Stomach (tissue), 9 donors: ENCODE results near the gene FOXL1. TPM values are rescaled to one million over a fixed set of nuclear protein-coding genes. Genes with fewer than 3 reads are reported as not detected.
A peak's percentile ranks its signal among the peaks of the same experiment; 100 is the strongest.

Experiments
- DNase-seq, 2 donors: peaks; one replicate each; pipeline versions ENCODE4 v3.0.0 to v3.0.0-alpha.2; 2013 to 2019
- H3K27ac ChIP-seq, 5 donors: fragments of 200-600 bp in 4 of 5; sonication (generic) in 4 of 5; one replicate each; pipeline ENCODE4 v1.5.1; 2013 to 2019; ENCODE audit warnings: mild to moderate bottlenecking in 1 of 5, moderate library complexity in 1 of 5
- H3K27me3 ChIP-seq, 3 donors: fragments of 200-600 bp; sonication (generic); one replicate each; pipeline ENCODE4 v1.5.1; 2017 to 2019; ENCODE audit warnings: mixed run types in 1 of 3
- H3K36me3 ChIP-seq, 4 donors: fragments of 200-600 bp; sonication (generic); 1 replicate in 3 of 4; 2 replicates in 1 of 4; pipeline ENCODE4 v1.5.1; 2016 to 2019
- H3K4me1 ChIP-seq, 4 donors: fragments of 200-600 bp; sonication (generic); one replicate each; pipeline ENCODE4 v1.5.1; 2016 to 2019
- H3K4me3 ChIP-seq, 4 donors: fragments of 200-600 bp; sonication (generic) in 3 of 4; one replicate each; pipeline ENCODE4 v1.5.1; 2016 to 2019; ENCODE audit warnings: mild to moderate bottlenecking in 1 of 4
- H3K9me3 ChIP-seq, 4 donors: fragments of 200-600 bp; sonication (generic); one replicate each; pipeline ENCODE4 v1.5.1; 2016 to 2019
- CTCF ChIP-seq, 7 experiments: fragments of 450-650 bp in 4 of 7; fragments of 200-600 bp in 3 of 7; sonication (generic) in 3 of 7; IDR thresholded peaks; one replicate each; pipeline ENCODE4 v1.5.1; 2016 to 2019; ENCODE audit warnings: antibody characterized with exemption in 7 of 7, control low read depth in 2 of 7, mild to moderate bottlenecking in 1 of 7
- EP300 ChIP-seq: sonication (generic); formaldehyde crosslinking; IDR thresholded peaks from one replicate; pipeline ENCODE4 v1.6.1; 2017; ENCODE audit warnings: antibody characterized with exemption
- POLR2A ChIP-seq, 4 donors: fragments of 450-650 bp; IDR thresholded peaks; one replicate each; pipeline ENCODE4 v1.6.1; 2016; ENCODE audit warnings: antibody characterized with exemption in 4 of 4, control low read depth in 2 of 4, mild to moderate bottlenecking in 1 of 4, moderate library complexity in 1 of 4
- POLR2AphosphoS5 ChIP-seq, 3 donors: sonication (generic); formaldehyde crosslinking; IDR thresholded peaks; one replicate each; pipeline ENCODE4 v1.6.1; 2016; ENCODE audit warnings: antibody characterized with exemption in 3 of 3
- WGBS, 5 donors: extraction: QIAGEN DNeasy Blood & Tissue Kit in 3 of 5; methylation state at CpG; one replicate each; pipeline versions ENCODE4 v1.1.5 to v1.1.7; 2013 to 2018; 5-methylcytosine and 5-hydroxymethylcytosine counted together
- intact Hi-C: fragments of 100-400 bp; cut with DNase I; formaldehyde crosslinking; loops from one replicate; pipeline ENCODE4 v1.15.1; 2023; ENCODE audit warnings: low total_unique reads
- polyA plus RNA-seq, 3 donors: library from polyadenylated mRNA; stranded (reverse); fragments of 200-250 nt; gene quantifications; one replicate each; pipeline ENCODE4 v1.2.3, GENCODE V29; 2013
- total RNA-seq, 5 donors: library from RNA; depleted of rRNA; stranded (reverse); fragments of >200 nt; gene quantifications; one replicate each; pipeline versions ENCODE4 v1.1.0 to v1.2.3, GENCODE V29; 2014 to 2016
- donor health status: healthy with polysubstance abuse.
- donor health status: Bipolar disorder and iron deficiency.
- donor health status: healthy.

FOXL1 gene
- total and polyA plus RNA-seq, 8 donors = 0.60 to 12.7 (median 5.2) TPM; not detected in 2

GRCh38 chr16:86554917-86555703 lies 23.2 kb upstream of the FOXL1 start, which contains the start of gene MTHFSD:
Gene MTHFSD, minus strand, starts transcription at chr16:86555235. Its CDS starts 51 bp downstream, at chr16:86555184.
- peak within 1 kb of the TSS; percentile 83 to 94 (median 90) for H3K27ac ChIP-seq
- TF ChIP-seq POLR2A (IDR thresholded peaks at IDR 0.05) (no peak), POLR2AphosphoS5 (IDR thresholded peaks at IDR 0.05) (peak; percentile 77 to 98 (median 95)), EP300 (no peak), CTCF (IDR thresholded peaks at IDR 0.05) (no peak)

GRCh38 chr16:86555704-86556075 lies 22.7 kb upstream of the FOXL1 start:
- Histone ChIP-seq H3K27me3 (peaks cover 0 to 38% (median 5%) of the 10 kb centered on the region in 3 donors), H3K36me3 (peaks cover 0 to 21% (median 18%) of the 10 kb centered on the region in 4 donors), H3K9me3 (no peaks in the 10 kb centered on the region), H3K4me1 (peaks cover 8 to 38% (median 27%) of the 10 kb centered on the region in 4 donors), H3K4me3 (peak overlapping the region; percentile 60 to 84 (median 75)), H3K27ac (peak overlapping the region in 4 of 5 donors; percentile 83 to 94 (median 91))
- WGBS, 5 donors = 26 to 37% (median 33%) methylated on average over 16 to 17 of the region's 17 CpGs
- no peak for DNase-seq
- TF ChIP-seq POLR2AphosphoS5 (IDR thresholded peaks at IDR 0.05) (no peak), POLR2A (IDR thresholded peaks at IDR 0.05) (no peak), EP300 (no peak)
- intact Hi-C loops = no loop called here

More at GRCh38 chr16:86554917-86555703, 23.2 kb upstream of the FOXL1 start, which contains the start of gene MTHFSD:
- 2 to 7% (median 4%) methylated on average over 49 to 70 of the region's 70 CpGs for WGBS, 5 donors
- peaks cover 8 to 38% (median 27%) of the 10 kb centered on the region in 4 donors for H3K4me1 ChIP-seq
- no peaks in the 10 kb centered on the region for H3K9me3 ChIP-seq
- peaks cover 0 to 27% (median 24%) of the 10 kb centered on the region in 4 donors for H3K36me3 ChIP-seq
- intact Hi-C loops = no loop called here
- DNase-seq = peak; percentile 94 to 98
- peaks cover 0 to 32% (median 4%) of the 10 kb centered on the region in 3 donors for H3K27me3 ChIP-seq
- H3K4me3 ChIP-seq = peak within 1 kb of the TSS; percentile 60 to 84 (median 75)

GRCh38 chr16:86556576-86556975 lies 21.8 kb upstream of the FOXL1 start:
- TF ChIP-seq EP300 = no peak
- no peak for TF ChIP-seq POLR2AphosphoS5 (IDR thresholded peaks at IDR 0.05)
- TF ChIP-seq POLR2A (IDR thresholded peaks at IDR 0.05) = no peak
- TF ChIP-seq CTCF (IDR thresholded peaks at IDR 0.05) = no peak
- H3K9me3 ChIP-seq = no peaks in the 10 kb centered on the region
- intact Hi-C loops = no loop called here

GRCh38 chr16:86557587-86557986 lies 20.8 kb upstream of the FOXL1 start:
- Histone ChIP-seq H3K27ac (no peak overlapping the region), H3K4me1 (peaks cover 8 to 35% (median 27%) of the 10 kb centered on the region in 4 donors), H3K27me3 (peaks cover 0 to 56% (median 9%) of the 10 kb centered on the region in 3 donors), H3K36me3 (peaks cover 0 to 4% (median 0%) of the 10 kb centered on the region in 4 donors), H3K9me3 (no peaks in the 10 kb centered on the region), H3K4me3 (no peak overlapping the region)
- WGBS, 5 donors = 23 to 60% (median 56%) methylated on average over 4 of the region's 4 CpGs
- TF ChIP-seq POLR2A (IDR thresholded peaks at IDR 0.05) (no peak), CTCF (IDR thresholded peaks at IDR 0.05) (no peak), EP300 (no peak), POLR2AphosphoS5 (IDR thresholded peaks at IDR 0.05) (no peak)
- intact Hi-C loops = no loop called here
- DNase-seq = no peak

More at GRCh38 chr16:86556576-86556975, 21.8 kb upstream of the FOXL1 start:
- peaks cover 0 to 47% (median 9%) of the 10 kb centered on the region in 3 donors for H3K27me3 ChIP-seq
- H3K4me3 ChIP-seq = no peak overlapping the region
- peaks cover 0 to 12% (median 9%) of the 10 kb centered on the region in 4 donors for H3K36me3 ChIP-seq
- no peak for DNase-seq
- 65 to 82% (median 78%) methylated on average over 5 of the region's 5 CpGs for WGBS, 5 donors
- peaks cover 8 to 38% (median 27%) of the 10 kb centered on the region in 4 donors for H3K4me1 ChIP-seq
- no peak overlapping the region for H3K27ac ChIP-seq
